Measurements from ENCODE around the gene PTPRN2.

PTPRN2 gene

DNA sequence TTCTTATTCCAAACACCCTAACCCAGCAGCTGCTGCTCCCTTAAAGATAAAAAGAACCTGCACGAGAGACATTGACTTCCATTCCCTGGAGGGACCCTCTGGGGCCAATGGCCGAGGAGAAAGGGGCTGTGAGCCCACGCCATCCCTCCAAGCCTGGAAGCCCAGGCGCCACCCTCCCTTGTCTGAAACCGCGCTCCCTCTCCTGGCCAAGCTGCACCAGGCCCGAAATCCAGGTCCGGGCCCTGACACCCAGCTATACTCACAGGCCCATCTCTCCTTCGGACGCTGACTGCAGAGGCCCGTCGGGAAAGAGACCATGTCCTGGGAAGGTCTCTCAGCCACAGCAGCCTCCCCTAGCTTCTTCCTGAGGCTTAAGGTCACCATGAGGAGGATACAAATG lies 196.5 kb downstream of the PTPRN2 start:
- TF ChIP-seq, protein P1, sequence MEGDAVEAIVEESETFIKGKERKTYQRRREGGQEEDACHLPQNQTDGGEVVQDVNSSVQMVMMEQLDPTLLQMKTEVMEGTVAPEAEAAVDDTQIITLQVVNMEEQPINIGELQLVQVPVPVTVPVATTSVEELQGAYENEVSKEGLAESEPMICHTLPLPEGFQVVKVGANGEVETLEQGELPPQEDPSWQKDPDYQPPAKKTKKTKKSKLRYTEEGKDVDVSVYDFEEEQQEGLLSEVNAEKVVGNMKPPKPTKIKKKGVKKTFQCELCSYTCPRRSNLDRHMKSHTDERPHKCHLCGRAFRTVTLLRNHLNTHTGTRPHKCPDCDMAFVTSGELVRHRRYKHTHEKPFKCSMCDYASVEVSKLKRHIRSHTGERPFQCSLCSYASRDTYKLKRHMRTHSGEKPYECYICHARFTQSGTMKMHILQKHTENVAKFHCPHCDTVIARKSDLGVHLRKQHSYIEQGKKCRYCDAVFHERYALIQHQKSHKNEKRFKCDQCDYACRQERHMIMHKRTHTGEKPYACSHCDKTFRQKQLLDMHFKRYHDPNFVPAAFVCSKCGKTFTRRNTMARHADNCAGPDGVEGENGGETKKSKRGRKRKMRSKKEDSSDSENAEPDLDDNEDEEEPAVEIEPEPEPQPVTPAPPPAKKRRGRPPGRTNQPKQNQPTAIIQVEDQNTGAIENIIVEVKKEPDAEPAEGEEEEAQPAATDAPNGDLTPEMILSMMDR (conservative IDR thresholded peaks at IDR 0.05; ENCODE audit: low read length): no peak
- no peak for DNase-seq (ENCODE audit: low read depth)
- H3K4me3 ChIP-seq (ENCODE audit: low read length): no peak overlapping the region

DNA sequence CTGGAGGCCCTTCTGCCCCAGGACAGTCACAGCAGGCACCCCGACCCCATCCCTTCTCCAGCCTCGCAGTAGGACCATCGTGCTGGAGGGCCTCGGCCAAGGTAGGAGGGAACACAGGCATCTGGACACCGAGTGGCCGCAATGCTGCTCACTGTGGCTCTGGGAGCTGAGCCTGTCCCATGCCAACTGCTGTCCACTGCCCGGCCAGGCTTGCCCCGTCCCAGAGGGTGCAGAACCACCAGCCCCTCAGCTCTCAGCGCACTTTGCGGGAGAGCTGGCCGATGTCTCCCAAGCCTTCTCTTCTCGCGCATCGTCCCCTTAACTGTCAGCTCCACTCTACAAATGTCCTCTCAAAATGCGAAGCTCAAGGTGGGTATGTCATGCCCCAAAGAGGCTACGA lies 197.2 kb downstream of the PTPRN2 start:
- TF ChIP-seq, protein P1 (conservative IDR thresholded peaks at IDR 0.05; ENCODE audit: low read length): no peak
- H3K4me3 ChIP-seq (ENCODE audit: low read length): no peak overlapping the region
- DNase-seq (ENCODE audit: low read depth): no peak

GRCh38 chr7:158389514-158390425 lies 197.9 kb downstream of the PTPRN2 start:
- TF ChIP-seq, protein P1 (conservative IDR thresholded peaks at IDR 0.05; ENCODE audit: low read length): no peak
- no peak for DNase-seq (ENCODE audit: low read depth)
- no peak overlapping the region for H3K4me3 ChIP-seq (ENCODE audit: low read length)

GRCh38 chr7:158388928-158389327 lies 198.7 kb downstream of the PTPRN2 start:
- TF ChIP-seq, protein P1 (conservative IDR thresholded peaks at IDR 0.05; ENCODE audit: low read length): no peak
- no peak overlapping the region for H3K4me3 ChIP-seq (ENCODE audit: low read length)
- DNase-seq (ENCODE audit: low read depth): no peak

DNA sequence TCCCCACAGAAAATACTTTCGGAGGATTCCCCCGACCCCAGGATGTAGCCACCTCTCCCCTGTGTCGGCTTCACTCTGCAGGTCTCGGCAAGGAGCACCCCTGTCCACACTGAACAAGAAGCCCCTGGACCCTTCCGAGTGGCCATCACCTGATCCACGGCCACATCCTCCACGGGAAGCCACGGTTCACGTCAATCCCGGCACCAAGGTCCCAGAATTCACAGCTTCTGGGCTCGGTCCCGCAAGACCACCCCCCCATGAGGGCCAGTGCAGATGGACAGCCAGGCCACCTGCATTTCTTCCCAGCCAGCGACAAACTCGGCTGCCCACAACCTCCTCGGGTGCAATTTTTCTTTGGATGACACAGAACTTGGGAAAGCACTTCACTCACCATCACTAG lies 199.6 kb downstream of the PTPRN2 start:
- TF ChIP-seq, protein P1 (conservative IDR thresholded peaks at IDR 0.05; ENCODE audit: low read length): no peak
- DNase-seq (ENCODE audit: low read depth): no peak
- H3K4me3 ChIP-seq (ENCODE audit: low read length): no peak overlapping the region

- DNase-seq (ENCODE audit: low read depth): no peak
- TF ChIP-seq, protein P1 (conservative IDR thresholded peaks at IDR 0.05; ENCODE audit: low read length): no peak
- H3K4me3 ChIP-seq (ENCODE audit: low read length): no peak overlapping the region
These were observed 200.1 kb downstream of the PTPRN2 start for GRCh38 chr7:158387546-158387891.

- TF ChIP-seq, protein P1 (conservative IDR thresholded peaks at IDR 0.05; ENCODE audit: low read length): no peak
- H3K4me3 ChIP-seq (ENCODE audit: low read length): no peak overlapping the region
- no peak for DNase-seq (ENCODE audit: low read depth)
These were observed 200.6 kb downstream of the PTPRN2 start for GRCh38 chr7:158386866-158387545.

Measured in AG10803 (cell line).